ENCODE measurements around the gene PTPRN2.

GRCh38 chr7:158067219-158067930 is 520.2 kb downstream of the PTPRN2 start:
- TF ChIP-seq EP300 (IDR thresholded peaks at IDR 0.05), result no peak
- no peak for TF ChIP-seq CTCF (IDR thresholded peaks at IDR 0.05)
